ENCODE data around the gene ZNF3.

ZNF3 gene

GRCh38 chr7:100107890-100108289, 26.4 kb upstream of the ZNF3 start:
- no peak for DNase-seq

GRCh38 chr7:100107125-100107737, 25.7 kb upstream of the ZNF3 start:
- DNase-seq, result no peak

- no peak for DNase-seq
Measured at GRCh38 chr7:100106633-100107032, 25.1 kb upstream of the ZNF3 start.

- no peak for DNase-seq
Measured at GRCh38 chr7:100105534-100105933, 24.0 kb upstream of the ZNF3 start.

- no peak for DNase-seq
Measured at GRCh38 chr7:100102950-100103840, 21.7 kb upstream of the ZNF3 start.

- DNase-seq, result peak; percentile 82
Measured at GRCh38 chr7:100101016-100101862, 19.7 kb upstream of the ZNF3 start, which contains the start of the genes AP4M1 and MCM7. Gene AP4M1, plus strand, starts transcription at chr7:100101643. Its CDS starts 72 bp downstream, at chr7:100101715. Gene MCM7, minus strand, starts transcription at chr7:100101397. Its CDS starts 103 bp downstream, at chr7:100101294.

- DNase-seq, result peak; percentile 54
Measured at GRCh38 chr7:100100420-100101015, 19.0 kb upstream of the ZNF3 start.

GRCh38 chr7:100099452-100099851, 17.9 kb upstream of the ZNF3 start:
- no peak for DNase-seq

GRCh38 chr7:100098913-100099312, 17.4 kb upstream of the ZNF3 start:
- no peak for DNase-seq

- DNase-seq, result no peak
Measured at GRCh38 chr7:100095704-100096103, 14.2 kb upstream of the ZNF3 start.

GRCh38 chr7:100095289-100095688, 13.8 kb upstream of the ZNF3 start:
- DNase-seq, result no peak

- no peak for DNase-seq
Measured at GRCh38 chr7:100093925-100094486, 12.5 kb upstream of the ZNF3 start.

- no peak for DNase-seq
Measured at GRCh38 chr7:100093498-100093897, 12.0 kb upstream of the ZNF3 start.

- no peak for DNase-seq
Measured at GRCh38 chr7:100093054-100093453, 11.5 kb upstream of the ZNF3 start.

- no peak for DNase-seq
Measured at GRCh38 chr7:100091411-100092181, 10.1 kb upstream of the ZNF3 start.

- DNase-seq, result peak; percentile 65
Measured at GRCh38 chr7:100090527-100091410, 9.2 kb upstream of the ZNF3 start.

GRCh38 chr7:100089458-100090196, 8.1 kb upstream of the ZNF3 start:
- DNase-seq, result no peak

GRCh38 chr7:100088621-100089457, 7.3 kb upstream of the ZNF3 start, which contains the start of gene COPS6:
Gene COPS6, plus strand, starts transcription at chr7:100088969. Its CDS starts 22 bp downstream, at chr7:100088991.
- DNase-seq, result no peak

All from NCI-H524 treated with DMSO at 0.1 percent for 48 hours (cell line).